Dermis lymphatic vessel endothelial cell (primary cell): Measurements from ENCODE around the gene ABHD17C. TPM values are rescaled to one million over a fixed set of nuclear protein-coding genes. Genes with fewer than 3 reads are reported as not detected.

Source experiments
- total RNA-seq: library from RNA; depleted of rRNA; stranded (reverse); fragments of >200 nt; gene quantifications from 2 replicates; pipeline ENCODE4 v1.2.1, GENCODE V29; 2014

The ABHD17C gene
- 2.9 and 6.4 TPM in 2 replicates for total RNA-seq

DNA sequence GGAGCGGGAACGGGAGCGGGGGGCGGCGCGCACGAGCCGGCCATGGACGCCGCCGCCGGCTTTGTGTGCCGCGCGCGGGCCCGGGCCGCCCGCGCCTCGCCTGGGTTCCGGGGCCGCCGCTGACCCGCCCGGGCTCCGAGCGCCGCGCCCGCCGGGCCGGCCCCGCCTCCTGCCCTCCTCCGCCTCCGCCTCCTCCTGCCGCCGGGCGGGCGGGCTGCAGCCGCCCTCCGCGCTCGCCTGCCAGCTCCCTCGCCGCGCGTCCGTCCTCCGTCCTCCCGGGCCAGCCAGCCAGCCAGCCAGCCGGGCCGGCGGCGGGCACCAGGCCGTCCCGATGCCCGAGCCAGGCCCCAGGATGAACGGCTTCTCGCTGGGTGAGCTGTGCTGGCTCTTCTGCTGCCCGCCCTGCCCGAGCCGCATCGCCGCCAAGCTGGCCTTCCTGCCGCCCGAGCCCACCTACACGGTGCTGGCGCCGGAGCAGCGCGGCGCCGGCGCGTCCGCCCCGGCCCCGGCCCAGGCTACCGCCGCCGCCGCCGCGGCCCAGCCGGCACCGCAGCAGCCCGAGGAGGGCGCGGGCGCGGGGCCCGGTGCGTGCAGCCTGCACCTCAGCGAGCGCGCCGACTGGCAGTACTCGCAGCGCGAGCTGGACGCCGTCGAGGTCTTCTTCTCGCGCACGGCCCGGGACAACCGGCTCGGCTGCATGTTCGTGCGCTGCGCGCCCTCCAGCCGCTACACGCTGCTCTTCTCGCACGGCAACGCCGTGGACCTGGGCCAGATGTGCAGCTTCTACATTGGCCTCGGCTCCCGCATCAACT lies at the start of gene ABHD17C:
ABHD17C (plus strand) TSS at position 212 of the 812 bp plus-strand sequence; CDS start at position 332, 120 bp downstream.

DNA sequence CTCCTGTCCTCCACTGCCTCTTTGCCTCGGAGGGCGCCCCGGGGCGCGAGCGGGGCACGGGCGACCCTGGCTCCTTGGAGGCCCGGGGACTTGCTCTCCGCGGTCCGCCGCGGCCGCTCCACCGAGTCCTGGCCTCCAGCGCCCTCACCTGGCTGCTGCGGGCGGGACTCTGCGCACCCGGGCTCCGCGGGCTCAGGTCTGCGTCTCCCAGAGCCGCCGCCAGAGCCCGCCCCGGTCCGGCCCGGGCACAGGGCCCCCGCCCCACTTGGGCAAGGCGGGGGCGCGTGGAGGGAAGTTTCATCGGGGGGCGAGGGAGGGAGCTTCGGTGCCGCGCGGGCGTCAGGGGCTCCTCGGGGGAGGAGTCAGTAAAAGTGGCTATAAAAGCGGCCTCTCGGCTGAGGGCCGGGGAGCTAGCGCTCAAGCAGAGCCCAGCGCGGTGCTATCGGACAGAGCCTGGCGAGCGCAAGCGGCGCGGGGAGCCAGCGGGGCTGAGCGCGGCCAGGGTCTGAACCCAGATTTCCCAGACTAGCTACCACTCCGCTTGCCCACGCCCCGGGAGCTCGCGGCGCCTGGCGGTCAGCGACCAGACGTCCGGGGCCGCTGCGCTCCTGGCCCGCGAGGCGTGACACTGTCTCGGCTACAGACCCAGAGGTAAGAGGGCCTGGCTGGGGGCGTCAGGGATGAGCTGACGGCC lies 84.0 kb downstream of the ABHD17C start, which contains the start of gene CEMIP:
CEMIP (plus strand) TSS at position 407 of the 694 bp plus-strand sequence. CDS start 94,510 bp downstream, outside the sequence.

Other genes starting within 250 kb of the ABHD17C start
- gene CEMIP, start 84.1 kb downstream of the ABHD17C start, total RNA-seq, result under 0.01 and 0.17 TPM in 2 replicates